GM19452 (cell line): ENCODE measurements around the gene SPATA2.

Experiments used
- ATAC-seq: cut with Tn5 transposase; IDR thresholded peaks from one replicate; pipeline ENCODE4 v1.9.1; 2021; ENCODE audit not compliant: unreplicated experiment

SPATA2 gene

DNA sequence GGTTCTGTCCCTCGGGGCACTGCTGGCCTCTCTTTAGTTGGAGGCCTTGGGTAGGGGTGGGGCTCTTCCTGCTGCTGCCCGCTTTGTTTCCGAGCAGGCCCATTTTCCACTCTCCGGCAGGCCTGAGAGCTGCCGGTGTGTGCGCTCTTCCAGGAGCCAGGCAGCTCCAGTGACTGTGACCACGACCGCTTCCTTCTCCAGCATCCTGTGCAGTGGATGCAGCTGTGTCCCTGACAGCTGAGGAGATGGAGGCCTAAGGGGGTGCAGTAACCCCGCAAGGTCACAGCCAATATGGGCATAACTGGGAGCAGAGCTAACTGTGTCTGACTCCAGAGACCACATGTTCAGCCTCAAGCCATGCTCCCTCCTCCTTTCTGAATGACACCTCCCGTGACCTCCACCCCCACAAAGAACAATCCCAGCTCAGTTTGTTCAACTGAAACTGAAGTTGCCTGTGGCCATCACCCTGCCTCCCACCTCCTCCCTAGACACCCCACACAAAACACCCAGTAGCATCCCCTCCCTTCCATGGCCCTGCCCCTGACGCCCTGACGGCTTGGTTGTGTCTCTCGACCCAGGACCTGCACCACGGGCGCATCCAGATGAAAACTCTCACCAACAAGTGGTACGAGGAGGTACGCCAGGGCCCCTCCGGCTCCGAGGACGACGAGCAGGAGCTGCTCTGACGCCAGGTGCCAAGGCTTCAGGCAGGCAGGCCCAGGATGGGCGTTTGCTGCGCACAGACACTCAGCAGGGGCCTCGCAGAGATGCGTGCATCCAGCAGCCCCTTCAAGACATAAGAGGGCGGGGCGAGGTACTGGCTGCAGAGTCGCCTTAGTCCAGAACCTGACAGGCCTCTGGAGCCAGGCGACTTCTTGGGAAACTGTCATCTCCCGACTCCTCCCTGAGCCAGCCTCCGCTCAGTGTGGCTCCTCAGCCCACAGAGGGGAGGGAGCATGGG, 27.8 kb downstream of the SPATA2 start:
- ATAC-seq, result no peak

GRCh38 chr20:49886571-49887213, 28.6 kb downstream of the SPATA2 start:
- no peak for ATAC-seq

DNA sequence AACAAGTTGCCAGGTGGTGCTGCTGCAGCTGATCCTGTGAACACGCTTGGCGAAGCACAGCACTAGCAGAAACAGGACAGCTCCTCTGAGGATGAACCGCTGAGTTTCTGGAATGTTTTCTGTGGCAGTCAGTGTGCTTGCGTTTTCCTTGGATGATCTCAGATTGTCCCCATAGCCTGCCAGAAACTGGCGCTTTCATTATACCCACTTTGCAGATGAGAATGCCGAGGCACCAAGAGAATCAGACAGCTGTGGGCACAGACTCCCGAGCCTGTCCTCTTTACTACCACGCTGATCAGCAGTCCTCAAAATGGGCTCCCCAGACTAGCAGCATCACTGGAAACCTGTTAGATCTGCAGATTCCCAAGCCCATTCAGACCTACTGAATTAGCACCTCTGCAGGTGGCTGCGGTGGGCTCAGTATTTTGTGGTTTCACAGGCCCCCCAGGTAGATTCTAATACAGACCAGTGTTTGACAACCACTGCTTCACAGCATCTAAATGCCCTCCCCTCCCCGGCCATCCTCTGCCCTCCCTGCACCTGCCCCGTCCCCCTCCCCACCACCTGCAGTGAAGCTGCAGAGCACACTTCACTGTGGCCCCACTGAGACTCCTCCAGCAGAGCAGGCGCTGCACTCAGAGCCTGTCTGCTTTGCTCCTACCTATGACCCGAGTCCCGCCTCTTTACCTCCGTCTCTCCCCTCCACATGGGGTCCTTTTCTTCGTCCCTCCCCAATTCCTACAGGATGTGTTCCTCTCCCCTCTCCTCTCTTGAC, 29.6 kb downstream of the SPATA2 start:
- no peak for ATAC-seq

DNA sequence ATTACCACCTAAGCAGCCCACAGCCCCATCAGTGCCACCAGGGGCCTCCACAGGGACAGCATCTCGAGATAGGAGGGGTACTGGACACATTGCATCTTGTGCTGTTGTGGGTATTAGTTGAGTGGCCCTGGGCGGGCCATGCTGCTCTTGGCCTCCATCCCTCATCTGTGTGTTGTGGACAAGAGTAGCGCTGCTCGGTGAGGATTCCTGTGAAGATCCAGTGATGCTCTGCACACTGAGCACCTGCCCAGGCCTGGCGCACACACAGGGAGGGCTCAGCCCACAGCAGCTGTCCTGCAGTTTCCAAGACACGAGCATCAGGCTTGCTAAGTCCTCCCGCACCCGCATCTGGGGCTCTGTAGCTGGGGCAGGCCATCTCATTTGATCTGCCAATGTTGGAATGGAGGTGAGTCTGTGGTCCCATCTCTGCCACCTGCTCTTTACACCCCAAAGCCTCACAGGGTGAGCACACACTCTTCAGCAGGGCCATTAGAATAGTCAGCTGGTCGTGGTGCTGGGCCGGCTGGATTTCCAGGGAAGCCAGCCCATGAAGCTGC, 32.0 kb downstream of the SPATA2 start:
- no peak for ATAC-seq

GRCh38 chr20:49882171-49882970, 33.0 kb downstream of the SPATA2 start:
- ATAC-seq, result no peak

GRCh38 chr20:49880724-49881445, 34.4 kb downstream of the SPATA2 start:
- ATAC-seq, result no peak

GRCh38 chr20:49880177-49880576, 35.2 kb downstream of the SPATA2 start:
- no peak for ATAC-seq

GRCh38 chr20:49878977-49879376, 36.4 kb downstream of the SPATA2 start:
- ATAC-seq, result no peak

DNA sequence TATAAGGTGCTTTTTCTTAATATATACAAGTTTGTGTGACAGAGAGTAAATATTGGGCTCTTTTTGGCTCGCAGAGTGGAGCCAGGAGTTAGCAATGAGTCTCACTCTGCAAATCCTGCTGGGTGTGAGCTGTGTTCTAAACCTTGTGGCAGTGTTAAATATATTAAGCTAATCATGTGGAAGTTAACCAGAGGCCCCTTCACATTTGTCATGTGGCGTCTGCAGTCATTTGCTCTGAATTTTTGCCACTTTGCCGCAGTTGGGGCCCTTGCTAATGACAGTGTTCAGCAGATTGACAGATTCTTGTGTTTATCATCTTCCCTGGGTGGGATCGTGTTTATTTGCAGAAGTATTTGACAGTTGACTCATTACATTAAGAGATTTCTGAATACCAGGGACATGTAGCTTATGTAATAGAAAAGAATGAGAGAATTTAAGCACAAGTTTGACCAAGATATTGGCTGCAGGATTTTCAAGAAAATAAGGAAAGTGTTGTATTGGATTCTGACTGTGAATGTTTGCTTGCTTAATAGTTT, 37.9 kb downstream of the SPATA2 start:
- no peak for ATAC-seq

DNA sequence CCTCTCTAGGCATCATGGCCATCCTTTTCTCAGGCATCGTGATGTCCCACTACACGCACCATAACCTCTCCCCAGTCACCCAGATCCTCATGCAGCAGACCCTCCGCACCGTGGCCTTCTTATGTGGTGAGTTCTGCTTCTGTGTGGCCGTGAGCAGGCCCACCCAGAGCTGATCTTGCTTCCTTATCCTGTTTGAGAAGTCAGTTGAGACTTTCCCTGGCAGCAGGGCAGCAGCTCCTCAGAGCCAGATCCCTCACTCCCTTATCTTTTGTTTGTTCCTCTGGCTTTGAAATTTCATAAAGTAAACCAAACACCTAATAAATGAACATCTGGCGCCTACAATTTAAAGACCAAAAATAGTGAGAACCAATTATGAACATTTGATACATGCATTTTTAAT, 40.6 kb downstream of the SPATA2 start:
- no peak for ATAC-seq

DNA sequence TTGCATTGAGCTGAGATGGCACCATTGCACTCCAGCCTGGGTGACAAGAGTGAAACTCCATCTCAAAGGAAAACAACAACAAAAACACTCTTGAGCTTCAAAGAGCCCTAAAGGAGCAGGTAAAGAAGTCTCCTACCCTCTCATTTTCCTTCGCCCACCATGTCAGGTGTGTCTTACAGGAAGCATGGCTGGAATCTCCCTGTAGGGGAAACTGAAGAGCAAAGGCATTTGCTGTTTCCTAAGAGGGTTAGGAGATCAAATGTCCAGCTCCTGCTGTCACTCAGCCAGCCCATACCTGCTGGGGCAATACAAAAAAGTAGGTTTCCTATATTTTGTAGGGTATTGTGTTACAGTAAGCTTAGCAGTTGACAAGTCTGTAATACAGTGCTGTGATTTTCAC, 43.3 kb downstream of the SPATA2 start:
- no peak for ATAC-seq

DNA sequence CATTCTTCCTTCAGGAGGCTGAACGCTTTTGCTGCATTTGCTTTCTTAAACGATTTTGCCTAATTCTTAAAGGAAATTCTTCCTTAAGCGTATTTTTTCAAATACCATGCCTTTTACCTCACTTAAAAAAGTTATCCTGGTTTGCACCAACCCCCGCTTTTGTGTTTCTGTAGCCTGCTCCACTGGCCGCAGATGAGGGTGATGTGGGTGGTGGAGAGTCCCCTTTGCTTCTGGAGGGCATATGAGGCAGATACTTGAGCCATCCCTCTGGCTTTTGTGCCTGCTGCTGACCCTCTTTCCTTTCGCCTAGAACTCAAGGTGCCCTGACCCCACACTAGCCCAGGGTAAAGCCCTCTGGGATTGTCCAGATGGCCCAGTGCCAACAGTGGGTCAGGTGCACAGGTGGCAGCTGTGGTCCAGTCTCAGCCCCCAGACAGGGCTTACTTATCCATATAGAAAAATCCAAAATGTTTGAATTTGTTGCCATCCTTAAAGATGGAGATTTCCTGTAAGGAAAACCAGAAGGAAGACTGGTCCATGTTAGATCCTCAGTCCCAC, 43.9 kb downstream of the SPATA2 start:
- ATAC-seq, result no peak

- no peak for ATAC-seq
These were observed 45.1 kb downstream of the SPATA2 start for GRCh38 chr20:49870261-49870660.

GRCh38 chr20:49868964-49869363, 46.4 kb downstream of the SPATA2 start:
- no peak for ATAC-seq

GRCh38 chr20:49868538-49868937, 46.8 kb downstream of the SPATA2 start:
- ATAC-seq, result no peak

DNA sequence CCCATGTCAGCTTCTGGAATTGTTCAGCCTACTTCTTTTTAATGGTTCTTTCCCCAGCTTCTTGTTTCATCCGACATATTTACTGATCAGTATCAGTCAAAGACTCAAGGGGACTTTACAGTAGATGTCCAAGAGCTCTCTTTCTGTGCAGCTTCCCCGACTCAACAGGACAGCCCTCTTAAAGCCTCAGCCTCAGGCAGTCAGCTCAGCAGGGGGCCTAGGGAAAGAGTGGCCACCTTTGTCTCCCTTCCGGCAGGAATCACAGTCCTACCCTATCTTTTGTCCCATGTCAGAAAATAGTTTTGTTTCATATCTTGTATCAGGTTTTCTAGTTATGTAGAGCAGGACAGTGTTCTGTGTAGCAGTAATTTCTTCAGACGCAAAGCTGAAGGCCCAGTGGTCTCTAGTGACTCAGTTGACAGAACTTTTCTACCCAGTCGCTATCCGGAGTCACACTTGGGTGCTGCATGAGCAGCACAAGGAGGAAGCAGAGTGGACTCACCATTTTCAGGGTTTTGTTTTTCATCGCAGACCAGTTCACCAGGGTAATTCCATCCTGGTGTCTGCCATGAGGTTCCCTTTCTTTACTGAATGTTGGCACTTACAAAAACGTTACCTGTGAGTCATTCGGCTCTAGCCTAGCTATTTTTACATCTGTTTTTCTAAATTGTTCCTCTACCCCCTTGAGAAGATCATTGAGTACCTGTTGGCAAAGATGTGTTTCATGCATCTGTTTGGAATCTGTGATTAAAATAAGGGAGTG, 47.7 kb downstream of the SPATA2 start:
- no peak for ATAC-seq

GRCh38 chr20:49866051-49866450, 49.3 kb downstream of the SPATA2 start:
- ATAC-seq, result no peak

GRCh38 chr20:49865559-49865958, 49.8 kb downstream of the SPATA2 start:
- ATAC-seq, result no peak
